Sigmoid colon (tissue), 4 donors: ENCODE data around the gene ABHD2.

Experiments used
- EP300 ChIP-seq, 4 donors: sonication (generic); formaldehyde crosslinking; IDR thresholded peaks; one replicate each; pipeline ENCODE4 v1.6.1; 2017; ENCODE audit warnings: antibody characterized with exemption in 4 of 4
- POLR2A ChIP-seq, 2 donors: fragments of 450-650 bp; IDR thresholded peaks; one replicate each; pipeline ENCODE4 v1.6.1; 2016; ENCODE audit warnings: antibody characterized with exemption in 2 of 2, mild to moderate bottlenecking in 2 of 2, moderate library complexity in 2 of 2
- POLR2AphosphoS5 ChIP-seq, 4 donors: sonication (generic); formaldehyde crosslinking; IDR thresholded peaks; one replicate each; pipeline ENCODE4 v1.6.1; 2017; ENCODE audit warnings: antibody characterized with exemption in 4 of 4
- TF ChIP-seq, protein P1 (sequence below), 4 experiments: fragments of 450-650 bp in 3 of 4; fragments of 200-600 bp in 1 of 4; IDR thresholded peaks; one replicate each; pipeline ENCODE4 v1.5.1; 2016 to 2019; ENCODE audit warnings: antibody characterized with exemption in 4 of 4, mild to moderate bottlenecking in 3 of 4, moderate library complexity in 2 of 4

DNA sequence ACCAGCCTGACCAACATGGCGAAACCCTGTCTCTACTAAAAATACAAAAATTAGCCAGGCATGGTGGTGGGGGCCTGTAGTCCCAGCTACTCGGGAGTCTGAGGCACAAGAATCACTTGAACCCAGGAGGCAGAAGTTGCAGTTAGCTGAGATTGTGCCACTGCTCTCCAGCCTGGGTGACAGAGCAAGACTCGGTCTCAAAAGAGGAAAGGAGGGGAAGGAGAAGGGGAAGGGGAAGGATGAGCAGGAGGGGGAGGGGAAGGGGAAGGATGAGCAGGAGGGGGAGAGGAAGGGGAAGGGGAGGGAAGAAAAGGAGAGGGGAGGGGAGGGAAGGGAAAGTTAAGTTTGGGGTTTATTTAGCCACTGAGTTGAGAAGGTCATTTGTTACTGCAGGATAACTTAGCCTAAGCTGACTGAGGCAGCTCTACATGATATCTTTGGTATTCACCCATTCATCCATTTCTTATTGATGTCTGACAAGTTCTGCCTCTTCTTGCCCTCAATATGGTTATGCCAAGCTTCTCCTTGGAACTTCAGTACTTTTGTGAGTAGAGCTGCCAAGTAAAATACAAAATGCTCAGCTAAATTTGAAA, 15.9 kb upstream of the ABHD2 start:
- no peak for TF ChIP-seq EP300 (IDR thresholded peaks at IDR 0.05)
- TF ChIP-seq, protein P1, sequence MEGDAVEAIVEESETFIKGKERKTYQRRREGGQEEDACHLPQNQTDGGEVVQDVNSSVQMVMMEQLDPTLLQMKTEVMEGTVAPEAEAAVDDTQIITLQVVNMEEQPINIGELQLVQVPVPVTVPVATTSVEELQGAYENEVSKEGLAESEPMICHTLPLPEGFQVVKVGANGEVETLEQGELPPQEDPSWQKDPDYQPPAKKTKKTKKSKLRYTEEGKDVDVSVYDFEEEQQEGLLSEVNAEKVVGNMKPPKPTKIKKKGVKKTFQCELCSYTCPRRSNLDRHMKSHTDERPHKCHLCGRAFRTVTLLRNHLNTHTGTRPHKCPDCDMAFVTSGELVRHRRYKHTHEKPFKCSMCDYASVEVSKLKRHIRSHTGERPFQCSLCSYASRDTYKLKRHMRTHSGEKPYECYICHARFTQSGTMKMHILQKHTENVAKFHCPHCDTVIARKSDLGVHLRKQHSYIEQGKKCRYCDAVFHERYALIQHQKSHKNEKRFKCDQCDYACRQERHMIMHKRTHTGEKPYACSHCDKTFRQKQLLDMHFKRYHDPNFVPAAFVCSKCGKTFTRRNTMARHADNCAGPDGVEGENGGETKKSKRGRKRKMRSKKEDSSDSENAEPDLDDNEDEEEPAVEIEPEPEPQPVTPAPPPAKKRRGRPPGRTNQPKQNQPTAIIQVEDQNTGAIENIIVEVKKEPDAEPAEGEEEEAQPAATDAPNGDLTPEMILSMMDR (IDR thresholded peaks at IDR 0.05): no peak
- TF ChIP-seq POLR2A (IDR thresholded peaks at IDR 0.05): no peak
- TF ChIP-seq POLR2AphosphoS5 (IDR thresholded peaks at IDR 0.05): no peak
